SU-DHL-6 (cell line): ENCODE measurements around the gene UBXN10.

Source experiments
- H2AFZ ChIP-seq: fragments of 200-600 bp; sonication (generic); 2 replicates; pipeline ENCODE4 v1.6.1; 2014; ENCODE audit warnings: low read depth, mild to moderate bottlenecking, moderate library complexity, mixed read lengths, antibody characterized with exemption, low read length; ENCODE audit not compliant: severe bottlenecking
- H3F3A ChIP-seq: fragments of 200-600 bp; shearing (Covaris generic); 2 replicates; pipeline ENCODE4 v1.6.0; 2016; ENCODE audit warnings: antibody characterized with exemption, mild to moderate bottlenecking; ENCODE audit not compliant: insufficient read depth
- H3K27ac ChIP-seq: fragments of 200-600 bp; sonication (generic); 2 replicates; pipeline ENCODE4 v1.5.1; 2016; ENCODE audit warnings: low read depth, mild to moderate bottlenecking, low read length, moderate library complexity, mixed read lengths
- H3K27me3 ChIP-seq: fragments of 200-600 bp; sonication (generic), shearing (Covaris generic); 2 replicates; pipeline ENCODE4 v1.6.0; 2014; ENCODE audit warnings: mild to moderate bottlenecking, low read length
- H3K36me3 ChIP-seq: fragments of 200-600 bp; sonication (generic); 2 replicates; pipeline ENCODE4 v1.6.1; 2014; ENCODE audit warnings: mild to moderate bottlenecking, low read length, mixed read lengths
- H3K4me2 ChIP-seq: fragments of 300-600, 200-600 bp; shearing (Covaris generic), sonication (generic); 2 replicates; pipeline ENCODE4 v1.6.0; 2014; ENCODE audit warnings: low read length, low read depth, mild to moderate bottlenecking; ENCODE audit not compliant: poor library complexity, severe bottlenecking
- H3K4me3 ChIP-seq: fragments of 200-600 bp; sonication (generic); 2 replicates; pipeline ENCODE4 v1.5.1; 2014; ENCODE audit warnings: antibody characterized with exemption, low read length, mild to moderate bottlenecking, mixed read lengths; ENCODE audit not compliant: insufficient read depth, poor library complexity, severe bottlenecking
- H3K79me2 ChIP-seq: fragments of 200-600 bp; sonication (generic); 2 replicates; pipeline ENCODE4 v1.6.1; 2014; ENCODE audit warnings: mild to moderate bottlenecking, low read length, moderate library complexity; ENCODE audit not compliant: insufficient read depth
- H3K9ac ChIP-seq: fragments of 200-600 bp; sonication (generic); 2 replicates; pipeline ENCODE4 v1.7.0; 2014; ENCODE audit warnings: mild to moderate bottlenecking, low read length
- H3K9me2 ChIP-seq: fragments of 200-600 bp; sonication (generic); replicated peaks from 2 replicates; pipeline ENCODE4 v1.6.1; 2014; ENCODE audit warnings: low read length; ENCODE audit not compliant: insufficient read depth
- H3K9me3 ChIP-seq: fragments of 200-600 bp; sonication (generic); 2 replicates; pipeline ENCODE4 v1.6.1; 2014; ENCODE audit warnings: low read length, mixed read lengths; ENCODE audit not compliant: insufficient read depth
- H4K20me1 ChIP-seq: fragments of 200-600 bp; sonication (generic); 2 replicates; pipeline ENCODE4 v1.6.1; 2014; ENCODE audit warnings: low read depth, mild to moderate bottlenecking, antibody characterized with exemption, low read length, moderate library complexity, mixed read lengths
- EZH2phosphoT487 ChIP-seq: fragments of 200-600 bp; sonication (generic), shearing (Covaris generic); conservative IDR thresholded peaks from 2 replicates; pipeline ENCODE4 v1.6.1; 2018; ENCODE audit warnings: mild to moderate bottlenecking, antibody characterized with exemption, low read length, moderate library complexity, mixed read lengths
- TF ChIP-seq, protein P1 (sequence below): fragments of 200-600 bp; sonication (generic); IDR thresholded peaks from one replicate; pipeline ENCODE4 v1.5.1; 2017; ENCODE audit warnings: antibody characterized with exemption, mild to moderate bottlenecking, low read length, moderate library complexity; ENCODE audit not compliant: insufficient read depth, poor library complexity, severe bottlenecking

UBXN10 gene

DNA sequence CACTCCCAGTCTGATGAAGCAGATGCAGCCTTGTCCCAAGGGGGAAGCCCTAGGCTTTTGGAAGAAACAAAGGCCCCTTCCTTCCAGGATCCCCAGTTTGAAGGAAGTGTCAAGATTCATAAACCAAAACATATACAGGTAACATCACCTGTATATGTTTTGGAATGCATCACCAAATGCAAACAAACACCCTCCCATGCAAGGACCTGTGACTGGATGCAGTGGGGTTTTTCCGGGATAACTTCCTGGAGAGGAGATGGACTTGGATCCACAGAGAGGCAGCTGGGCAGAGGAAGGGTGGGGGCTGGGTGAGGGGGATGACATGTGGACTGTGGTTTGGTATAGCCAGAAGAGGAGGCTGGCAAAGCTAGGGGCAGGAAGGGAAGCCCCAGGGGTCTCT, 48.3 kb upstream of the UBXN10 start:
- no peak overlapping the region for H2AFZ ChIP-seq
- H3K4me3 ChIP-seq: no peak overlapping the region
- no peaks in the 10 kb centered on the region for H4K20me1 ChIP-seq
- H3K9me3 ChIP-seq: no peaks in the 10 kb centered on the region
- TF ChIP-seq, protein P1, sequence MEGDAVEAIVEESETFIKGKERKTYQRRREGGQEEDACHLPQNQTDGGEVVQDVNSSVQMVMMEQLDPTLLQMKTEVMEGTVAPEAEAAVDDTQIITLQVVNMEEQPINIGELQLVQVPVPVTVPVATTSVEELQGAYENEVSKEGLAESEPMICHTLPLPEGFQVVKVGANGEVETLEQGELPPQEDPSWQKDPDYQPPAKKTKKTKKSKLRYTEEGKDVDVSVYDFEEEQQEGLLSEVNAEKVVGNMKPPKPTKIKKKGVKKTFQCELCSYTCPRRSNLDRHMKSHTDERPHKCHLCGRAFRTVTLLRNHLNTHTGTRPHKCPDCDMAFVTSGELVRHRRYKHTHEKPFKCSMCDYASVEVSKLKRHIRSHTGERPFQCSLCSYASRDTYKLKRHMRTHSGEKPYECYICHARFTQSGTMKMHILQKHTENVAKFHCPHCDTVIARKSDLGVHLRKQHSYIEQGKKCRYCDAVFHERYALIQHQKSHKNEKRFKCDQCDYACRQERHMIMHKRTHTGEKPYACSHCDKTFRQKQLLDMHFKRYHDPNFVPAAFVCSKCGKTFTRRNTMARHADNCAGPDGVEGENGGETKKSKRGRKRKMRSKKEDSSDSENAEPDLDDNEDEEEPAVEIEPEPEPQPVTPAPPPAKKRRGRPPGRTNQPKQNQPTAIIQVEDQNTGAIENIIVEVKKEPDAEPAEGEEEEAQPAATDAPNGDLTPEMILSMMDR: no peak
- TF ChIP-seq EZH2phosphoT487: no peak
- no peak overlapping the region for H3K4me2 ChIP-seq
- H3F3A ChIP-seq: no peaks in the 10 kb centered on the region
- H3K79me2 ChIP-seq: no peaks in the 10 kb centered on the region
- H3K27ac ChIP-seq: no peak overlapping the region
- H3K9me2 ChIP-seq: no peaks in the 10 kb centered on the region
- H3K27me3 ChIP-seq: no peaks in the 10 kb centered on the region
- no peaks in the 10 kb centered on the region for H3K36me3 ChIP-seq
- H3K9ac ChIP-seq: no peak overlapping the region

DNA sequence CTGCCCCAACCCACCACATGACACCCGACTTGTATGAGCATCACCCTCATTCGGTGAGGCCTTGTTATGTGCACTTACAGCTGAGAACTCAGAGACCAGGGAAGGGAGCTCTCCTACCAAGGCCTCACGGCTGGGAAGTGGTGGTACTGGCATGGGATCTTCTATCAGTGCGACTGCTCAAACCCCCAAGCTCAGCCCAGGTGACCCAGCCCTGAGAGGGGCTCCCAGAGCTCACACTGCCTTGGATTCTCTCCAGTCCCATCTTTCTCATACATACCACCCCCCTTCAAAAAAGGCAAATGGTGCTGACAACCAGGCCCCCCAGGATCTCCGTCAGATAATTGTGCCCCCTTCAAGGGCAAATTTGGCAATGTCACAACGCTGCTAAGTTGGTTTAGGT, 47.5 kb upstream of the UBXN10 start:
- Histone ChIP-seq H3K9me2 (no peaks in the 10 kb centered on the region), H3K4me3 (no peak overlapping the region), H3K36me3 (no peaks in the 10 kb centered on the region), H3K9me3 (no peaks in the 10 kb centered on the region), H3F3A (no peaks in the 10 kb centered on the region), H3K79me2 (no peaks in the 10 kb centered on the region), H3K27me3 (no peaks in the 10 kb centered on the region), H2AFZ (no peak overlapping the region), H3K27ac (no peak overlapping the region), H3K9ac (no peak overlapping the region), H4K20me1 (no peaks in the 10 kb centered on the region), H3K4me2 (no peak overlapping the region)
- TF ChIP-seq, protein P1: no peak
- no peak for TF ChIP-seq EZH2phosphoT487

DNA sequence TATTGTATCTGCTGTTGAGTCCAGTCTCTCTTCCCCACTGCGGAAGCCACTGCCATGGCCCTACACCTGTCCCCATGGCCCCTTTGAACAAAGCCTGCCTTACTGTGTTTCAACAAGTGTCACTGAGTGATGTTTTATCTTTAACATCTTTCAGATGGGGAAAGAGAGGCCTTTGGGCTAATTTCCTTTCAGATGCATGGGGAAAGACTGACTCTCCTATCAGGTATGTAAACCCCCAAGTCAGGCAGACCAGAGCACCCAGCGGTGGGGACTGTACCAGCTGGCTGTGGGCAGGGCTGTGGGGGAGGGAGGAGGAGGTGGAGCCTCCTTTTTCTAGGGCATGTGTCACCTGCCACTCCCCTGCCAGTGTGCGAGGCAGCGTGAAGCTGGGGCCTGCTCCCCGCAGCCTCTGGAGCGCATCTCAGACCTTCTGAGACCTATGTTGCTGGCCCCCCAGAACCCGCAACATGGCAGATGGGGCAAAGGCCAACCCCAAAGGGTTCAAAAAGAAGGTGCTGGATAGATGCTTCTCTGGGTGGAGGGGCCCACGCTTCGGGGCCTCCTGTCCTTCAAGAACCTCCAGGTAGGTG, 46.8 kb upstream of the UBXN10 start, which contains the start of gene PLA2G2F:
Gene PLA2G2F (plus strand): TSS at position 363 of the 590 bp plus-strand sequence. CDS start 105 bp downstream, at position 468.
- Histone ChIP-seq H3K27ac (no peak within 1 kb of the TSS), H3K4me2 (no peak within 1 kb of the TSS), H3F3A (no peaks in the 10 kb centered on the region), H4K20me1 (no peaks in the 10 kb centered on the region), H3K27me3 (no peaks in the 10 kb centered on the region), H2AFZ (no peak within 1 kb of the TSS), H3K4me3 (no peak within 1 kb of the TSS), H3K9me3 (no peaks in the 10 kb centered on the region), H3K9me2 (no peaks in the 10 kb centered on the region), H3K36me3 (no peaks in the 10 kb centered on the region), H3K79me2 (no peaks in the 10 kb centered on the region), H3K9ac (no peak within 1 kb of the TSS)
- TF ChIP-seq EZH2phosphoT487: no peak
- TF ChIP-seq, protein P1: no peak
